ENCODE measurements around the gene TMEM225.
"Not testable (repeated sequence)": the region's sequence is repeated elsewhere in the genome, so short reads cannot be mapped to it uniquely, and the experiment has no call there.

TMEM225 gene

DNA sequence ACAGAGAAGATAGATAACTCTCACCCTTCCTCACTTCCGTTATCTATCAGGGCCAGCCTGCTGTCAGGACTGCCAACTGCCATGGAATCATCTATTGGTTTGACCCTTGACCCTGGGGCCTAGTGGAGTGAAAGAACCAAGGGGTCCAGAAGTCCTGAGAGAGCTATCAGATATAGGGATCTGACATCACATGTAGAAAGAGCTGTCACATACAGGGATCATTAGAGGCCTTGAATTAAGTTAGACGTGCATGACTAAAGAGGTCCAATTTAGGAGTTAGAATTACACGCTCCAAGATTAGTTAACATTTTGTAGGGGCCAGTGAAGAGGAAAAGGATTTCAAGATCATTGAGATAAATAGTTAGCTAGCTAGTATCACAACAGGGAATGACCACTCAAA is at the start of gene TMEM225:
TMEM225 (minus strand) TSS at position 101 of the 400 bp plus-strand sequence. CDS start 245 bp downstream, outside the sequence.
- no peak for DNase-seq

- no peak for DNase-seq
Observed at GRCh38 chr11:123924027-123924426, 38.6 kb upstream of the TMEM225 start.

DNA sequence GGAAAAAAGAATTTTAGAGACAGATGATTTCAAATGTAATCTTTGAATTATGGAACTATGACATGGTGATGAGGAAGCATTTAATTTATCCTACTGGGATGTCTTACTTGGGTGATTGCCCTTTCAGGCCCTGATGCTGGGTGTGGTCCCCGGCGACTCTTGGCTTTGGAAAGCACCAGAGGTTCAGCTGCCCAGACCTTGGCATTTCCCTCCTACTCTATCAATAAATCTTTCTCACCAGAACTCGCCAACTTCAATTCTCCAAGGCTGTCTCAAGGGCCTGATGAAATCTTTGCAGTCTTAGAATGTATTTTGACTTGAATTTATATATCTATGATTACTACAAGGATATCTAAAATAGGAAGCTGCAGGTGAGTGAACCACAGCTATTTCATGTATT is 35.5 kb upstream of the TMEM225 start:
- DNase-seq: no peak

DNA sequence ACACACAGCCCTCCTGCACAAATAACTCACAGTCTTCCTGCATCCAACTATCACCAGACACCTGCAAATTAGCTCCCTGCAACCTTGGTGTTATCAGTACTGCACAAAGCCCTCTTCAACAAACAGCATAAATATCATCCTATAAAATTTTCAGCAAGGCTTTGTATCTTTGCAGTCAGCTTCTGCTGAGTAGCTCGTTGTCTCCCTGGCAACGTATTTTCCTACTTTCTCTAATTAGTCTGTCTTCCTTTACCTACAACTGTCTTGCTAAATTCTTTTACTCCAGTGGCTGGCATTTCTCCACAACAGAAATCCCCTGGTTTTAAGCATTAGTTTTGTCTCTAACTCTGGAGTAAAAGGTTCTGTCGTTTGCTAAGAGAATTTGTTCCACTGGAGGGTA is 20.4 kb upstream of the TMEM225 start:
- peak; percentile 5 for DNase-seq

- DNase-seq: no peak
Observed at GRCh38 chr11:123904932-123905331, 19.5 kb upstream of the TMEM225 start.

DNA sequence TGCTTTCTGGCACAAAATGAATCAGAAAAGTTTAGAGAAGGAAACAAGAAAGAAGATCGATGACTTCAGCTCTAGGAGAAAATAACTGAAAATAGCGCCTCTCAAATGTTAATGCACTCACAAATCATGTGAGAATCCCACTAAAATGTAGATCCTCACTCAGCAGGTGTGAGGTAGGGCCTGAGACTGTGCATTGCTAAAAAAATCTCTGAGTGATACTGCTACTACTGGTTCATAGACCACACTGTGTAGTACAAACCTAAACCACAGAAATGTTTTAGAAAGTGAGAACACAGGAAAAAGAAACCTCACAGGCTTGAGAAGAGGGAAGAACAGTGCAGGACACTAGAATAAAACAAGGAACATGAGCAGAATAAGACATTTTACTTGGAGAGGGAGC is 18.5 kb upstream of the TMEM225 start:
- no peak for DNase-seq

GRCh38 chr11:123901867-123902266 is 16.4 kb upstream of the TMEM225 start, which contains the start of gene OR8D4:
Gene OR8D4, plus strand, starts transcription at chr11:123902167. Its CDS starts 4,265 bp downstream, at chr11:123906432.
- DNase-seq: no peak

DNA sequence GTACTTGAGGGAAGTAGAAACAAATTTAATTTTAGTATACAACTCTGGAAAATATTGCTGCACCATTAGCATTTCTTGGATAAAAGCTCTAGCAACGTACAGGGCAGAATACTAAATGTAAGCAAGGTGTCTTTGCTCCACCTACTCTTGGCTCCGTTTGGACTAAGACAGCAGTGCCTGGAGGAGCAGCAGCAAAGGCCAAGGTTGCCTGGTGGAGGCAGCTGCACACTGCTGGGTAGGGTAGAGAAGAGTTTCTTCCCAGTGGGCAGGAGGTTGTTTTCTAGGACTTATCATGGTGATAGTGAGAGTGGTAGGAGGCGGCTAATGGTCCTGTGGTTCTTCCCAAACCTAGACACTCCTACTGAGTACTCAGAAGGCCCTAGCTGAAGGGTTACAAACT is 14.3 kb upstream of the TMEM225 start:
- no peak for DNase-seq

DNA sequence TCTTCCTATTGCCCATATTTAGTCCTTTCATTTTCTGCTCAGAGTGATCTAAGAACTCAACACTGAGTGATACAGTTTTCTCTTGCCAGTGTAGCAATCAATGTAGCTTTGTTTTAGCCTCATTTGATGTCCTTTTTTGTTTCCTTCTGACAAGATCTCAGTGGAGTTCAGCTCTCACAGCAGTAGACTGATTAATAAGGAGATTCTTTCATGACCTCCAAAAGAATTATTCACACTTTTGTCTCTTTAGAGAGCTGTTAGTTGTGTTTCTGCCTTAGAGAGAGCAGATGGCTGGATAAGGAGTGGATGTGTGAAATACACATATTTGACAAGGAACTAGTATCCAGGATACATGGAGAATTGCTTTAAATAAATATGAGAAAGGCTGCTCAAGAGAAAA is 6.6 kb upstream of the TMEM225 start:
- DNase-seq: no peak

DNA sequence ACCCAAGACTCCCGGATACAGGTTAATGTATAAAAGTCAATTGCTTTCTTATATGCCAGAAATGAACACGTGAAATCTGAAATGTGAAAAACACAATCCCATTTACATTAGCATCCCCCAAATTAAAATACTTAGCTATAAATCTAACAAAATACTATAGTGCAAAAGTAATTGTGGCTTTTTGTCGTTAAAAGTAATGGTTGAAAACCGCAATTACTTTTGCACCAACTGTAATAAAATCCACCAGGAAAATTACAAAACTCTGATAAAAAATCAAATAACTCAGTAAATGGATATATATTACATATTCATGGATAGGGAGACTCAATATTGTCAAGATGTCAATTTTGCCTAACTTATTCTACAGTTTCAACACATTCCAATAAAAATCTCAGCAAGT is 4.6 kb downstream of the TMEM225 start:
- DNase-seq: no peak

DNA sequence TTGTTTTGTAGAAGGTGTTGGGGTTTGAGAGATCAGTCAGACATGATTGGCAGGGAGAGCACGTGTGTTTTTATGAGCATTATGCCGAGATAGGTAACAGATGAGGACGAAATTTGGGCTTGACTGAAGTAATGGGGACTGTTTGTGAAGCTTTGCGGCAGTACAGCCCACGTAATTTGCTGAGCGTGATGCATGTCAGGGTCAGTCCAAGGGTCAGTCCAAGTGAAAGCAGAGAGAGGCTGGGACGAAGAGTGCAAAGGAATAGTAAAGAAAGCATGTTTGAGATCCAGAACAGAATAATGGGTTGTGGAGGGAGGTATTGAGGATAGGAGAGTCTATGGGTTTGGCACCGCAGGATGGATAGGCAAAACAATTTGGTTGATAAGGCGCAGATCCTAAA is 17.7 kb downstream of the TMEM225 start:
- DNase-seq: not testable (repeated sequence)

GRCh38 chr11:123865293-123865692 is 20.2 kb downstream of the TMEM225 start:
- DNase-seq: not testable (repeated sequence)

- DNase-seq: no peak
Observed at GRCh38 chr11:123859731-123860130, 25.7 kb downstream of the TMEM225 start.

- no peak for DNase-seq
Observed at GRCh38 chr11:123856444-123856843, 29.0 kb downstream of the TMEM225 start.

- DNase-seq: no peak
Observed at GRCh38 chr11:123853038-123853437, 32.4 kb downstream of the TMEM225 start.

GRCh38 chr11:123852321-123852720 is 33.1 kb downstream of the TMEM225 start:
- no peak for DNase-seq

DNA sequence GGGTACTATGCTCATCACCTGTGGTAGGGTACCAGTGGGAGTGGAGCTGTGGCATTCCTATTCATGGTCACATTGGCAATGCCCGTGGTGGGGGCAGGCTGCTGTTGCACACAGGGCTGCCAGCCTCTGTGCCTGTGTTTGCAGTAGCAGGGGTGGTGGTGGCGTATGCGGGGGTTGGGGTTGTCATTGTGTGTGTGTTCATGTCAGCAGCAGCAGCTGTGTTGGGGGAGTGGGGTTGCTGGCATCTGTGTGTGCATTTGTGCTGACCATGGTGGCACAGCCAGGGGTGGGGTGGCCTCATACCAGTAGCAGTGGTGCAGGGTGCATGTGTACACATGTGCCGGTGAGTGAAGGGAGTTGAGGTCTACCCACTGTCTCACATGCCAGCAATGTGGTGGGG is 34.4 kb downstream of the TMEM225 start:
- DNase-seq: no peak

DNA sequence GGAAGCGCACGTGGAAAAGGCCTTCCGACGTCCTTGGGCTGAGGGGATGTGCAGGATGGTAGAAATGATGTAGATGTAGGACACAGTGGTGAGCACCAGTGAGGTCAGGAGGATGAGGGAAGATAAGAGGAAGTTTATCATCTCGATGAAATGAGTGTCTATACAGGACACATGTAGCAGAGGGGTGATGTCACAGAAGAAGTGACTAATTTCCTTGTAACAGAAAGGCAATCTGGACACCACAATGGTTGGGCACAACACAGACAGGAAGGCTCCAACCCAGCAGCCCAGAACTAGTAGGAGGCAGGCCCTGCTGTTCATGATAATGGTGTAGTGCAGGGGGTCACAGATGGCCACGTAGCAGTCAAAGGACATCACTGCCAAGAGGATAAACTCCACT is 44.3 kb downstream of the TMEM225 start:
- DNase-seq: no peak

DNA sequence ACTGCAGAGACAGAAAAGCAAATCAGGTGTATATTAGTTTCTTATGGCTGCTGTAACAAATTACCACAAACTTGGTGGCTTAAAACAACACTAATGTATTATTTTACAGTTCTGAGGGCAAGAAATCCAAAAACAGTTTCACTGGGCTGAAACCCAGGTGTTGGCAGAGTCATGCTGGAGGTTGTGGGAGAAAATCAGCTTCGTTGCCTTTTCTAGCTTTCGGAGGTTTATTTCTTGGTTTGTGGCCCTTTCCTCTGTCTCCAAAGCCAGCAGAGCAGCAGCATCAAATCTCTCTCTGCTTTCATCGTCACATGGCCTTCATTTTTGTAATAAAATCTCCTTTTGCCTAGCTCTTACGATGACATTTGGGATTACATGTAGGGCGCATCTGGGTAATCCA is 46.3 kb downstream of the TMEM225 start:
- DNase-seq: no peak

GRCh38 chr11:123838659-123839058 is 46.8 kb downstream of the TMEM225 start:
- no peak for DNase-seq

DNA sequence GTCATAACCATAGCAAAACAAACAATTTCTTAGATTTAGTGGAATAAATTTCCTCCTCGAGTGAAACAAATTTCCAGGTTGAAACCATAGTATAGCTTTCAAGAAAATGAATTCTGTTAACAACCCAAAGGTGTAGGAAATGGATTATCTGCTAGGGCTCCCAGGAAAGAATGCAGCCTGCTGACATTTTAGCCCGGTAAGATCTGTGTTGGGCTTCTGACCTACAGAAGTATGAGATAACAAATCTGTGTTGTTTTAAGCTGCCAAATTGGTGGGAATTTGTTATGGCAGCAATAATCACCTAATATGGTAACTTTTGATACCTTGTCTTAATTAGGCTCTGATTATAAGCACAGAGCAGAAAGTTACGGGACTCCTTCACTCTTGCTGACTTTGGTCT is 47.3 kb downstream of the TMEM225 start:
- no peak for DNase-seq

DNA sequence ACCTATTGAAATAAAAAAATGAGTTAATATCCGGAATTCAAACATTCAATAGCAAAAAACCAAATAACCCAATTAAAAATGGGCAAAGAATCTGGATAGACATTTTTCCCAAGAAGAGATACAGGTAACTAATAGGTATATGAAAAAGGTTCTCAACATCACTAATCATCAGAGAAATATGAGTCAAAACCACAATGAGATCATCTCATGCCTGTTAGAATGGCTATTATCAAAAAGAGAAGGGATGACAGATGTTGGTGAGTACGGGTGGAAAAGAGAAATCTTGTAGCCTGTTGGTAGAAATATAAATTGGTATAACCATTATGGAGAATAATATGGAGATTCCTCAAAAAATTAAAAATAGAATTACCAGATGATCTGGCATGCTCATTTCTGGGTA is 52.4 kb downstream of the TMEM225 start:
- DNase-seq: no peak
